Mucosa of rectum (tissue), 2 donors: ENCODE measurements around the gene MYO5A.
"Not testable (repeated sequence)": the region's sequence is repeated elsewhere in the genome, so short reads cannot be mapped to it uniquely, and the experiment has no call there.

ENCODE experiments used
- H3K27ac ChIP-seq, 2 donors: one replicate each; pipeline ENCODE4 v1.7.0; 2013; ENCODE audit warnings: inconsistent platforms in 2 of 2, low read depth in 2 of 2, low read length in 2 of 2
- H3K27me3 ChIP-seq, 2 donors: one replicate each; pipeline ENCODE4 v1.7.0; 2013; ENCODE audit warnings: low read length in 2 of 2; ENCODE audit not compliant: control insufficient read depth in 2 of 2, insufficient read depth in 2 of 2
- H3K36me3 ChIP-seq, 2 donors: one replicate each; pipeline ENCODE4 v1.7.0; 2013; ENCODE audit warnings: low read length in 2 of 2; ENCODE audit not compliant: control insufficient read depth in 2 of 2, insufficient read depth in 2 of 2
- H3K4me1 ChIP-seq, 2 donors: one replicate each; pipeline ENCODE4 v1.7.0; 2013; ENCODE audit warnings: low read length in 2 of 2, mild to moderate bottlenecking in 1 of 2; ENCODE audit not compliant: control insufficient read depth in 2 of 2, insufficient read depth in 2 of 2
- H3K4me3 ChIP-seq, 2 donors: one replicate each; pipeline ENCODE4 v1.7.0; 2013; ENCODE audit warnings: low read length in 2 of 2
- H3K9ac ChIP-seq, 2 donors: one replicate each; pipeline ENCODE4 v1.7.0; 2013; ENCODE audit warnings: low read length in 2 of 2, low read depth in 1 of 2, mild to moderate bottlenecking in 1 of 2
- H3K9me3 ChIP-seq, 2 donors: one replicate each; pipeline ENCODE4 v1.7.0; 2013; ENCODE audit warnings: low read length in 2 of 2; ENCODE audit not compliant: control insufficient read depth in 2 of 2
- donor health status: healthy.
- donor health status: Normal muscosa, but diverticular disease.

The MYO5A gene

GRCh38 chr15:52427804-52428203 is 100.9 kb downstream of the MYO5A start:
- Histone ChIP-seq H3K36me3 (peaks cover 0 to 3% of the 10 kb centered on the region in 2 donors), H3K27me3 (no peaks in the 10 kb centered on the region), H3K9ac (no peak overlapping the region), H3K4me3 (no peak overlapping the region), H3K9me3 (no peaks in the 10 kb centered on the region), H3K27ac (no peak overlapping the region), H3K4me1 (no peaks in the 10 kb centered on the region)

DNA sequence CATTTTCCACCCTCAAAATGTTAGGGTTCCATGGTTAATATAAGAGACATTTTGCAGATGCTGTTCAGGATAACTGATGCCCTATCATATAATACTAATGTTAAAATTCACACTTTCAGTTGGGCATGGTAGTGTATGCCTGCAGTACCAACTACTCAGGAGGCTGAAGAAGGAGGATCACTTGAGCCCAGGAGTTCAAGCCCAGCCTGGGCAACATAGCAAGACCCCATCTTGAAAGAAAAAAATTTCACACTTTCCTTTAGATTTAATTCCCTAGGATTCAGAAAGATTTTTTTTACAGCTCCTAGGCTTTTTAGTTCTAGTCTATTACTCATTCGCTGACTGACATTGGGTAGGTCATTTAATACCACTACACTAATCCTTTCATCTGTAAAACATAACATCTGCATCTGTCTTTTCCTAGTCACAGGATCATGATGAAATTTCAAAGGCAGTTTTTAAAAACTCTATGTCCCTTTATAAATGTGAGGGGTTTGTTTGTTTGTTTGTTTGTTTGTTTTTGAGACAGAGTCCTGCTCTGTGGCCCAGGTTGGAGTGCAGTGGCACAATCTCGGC is 103.7 kb downstream of the MYO5A start:
- H3K36me3 ChIP-seq, result peaks cover 0 to 3% of the 10 kb centered on the region in 2 donors
- no peak overlapping the region for H3K9ac ChIP-seq
- no peaks in the 10 kb centered on the region for H3K27me3 ChIP-seq
- H3K4me3 ChIP-seq, result no peak overlapping the region
- no peaks in the 10 kb centered on the region for H3K4me1 ChIP-seq
- no peak overlapping the region for H3K27ac ChIP-seq
- H3K9me3 ChIP-seq, result no peaks in the 10 kb centered on the region

- H3K4me3 ChIP-seq, result no peak overlapping the region
- no peak overlapping the region for H3K9ac ChIP-seq
- H3K27me3 ChIP-seq, result no peaks in the 10 kb centered on the region
- H3K4me1 ChIP-seq, result no peaks in the 10 kb centered on the region
- no peaks in the 10 kb centered on the region for H3K9me3 ChIP-seq
- H3K36me3 ChIP-seq, result peaks cover 0 to 3% of the 10 kb centered on the region in 2 donors
- no peak overlapping the region for H3K27ac ChIP-seq
Measured at GRCh38 chr15:52423852-52424251, 104.8 kb downstream of the MYO5A start.

- no peak overlapping the region for H3K4me3 ChIP-seq
- no peaks in the 10 kb centered on the region for H3K9me3 ChIP-seq
- H3K36me3 ChIP-seq, result no peaks in the 10 kb centered on the region
- H3K9ac ChIP-seq, result no peak overlapping the region
- H3K27me3 ChIP-seq, result no peaks in the 10 kb centered on the region
- no peaks in the 10 kb centered on the region for H3K4me1 ChIP-seq
- H3K27ac ChIP-seq, result no peak overlapping the region
Measured at GRCh38 chr15:52422001-52422400, 106.7 kb downstream of the MYO5A start.

- no peaks in the 10 kb centered on the region for H3K9me3 ChIP-seq
- H3K36me3 ChIP-seq, result no peaks in the 10 kb centered on the region
- no peaks in the 10 kb centered on the region for H3K4me1 ChIP-seq
- H3K27me3 ChIP-seq, result no peaks in the 10 kb centered on the region
- no peak overlapping the region for H3K27ac ChIP-seq
- no peak overlapping the region for H3K9ac ChIP-seq
- no peak overlapping the region for H3K4me3 ChIP-seq
Measured at GRCh38 chr15:52421029-52421428, 107.7 kb downstream of the MYO5A start.

- H3K4me3 ChIP-seq, result no peak overlapping the region
- H3K4me1 ChIP-seq, result no peaks in the 10 kb centered on the region
- H3K9ac ChIP-seq, result no peak overlapping the region
- H3K27me3 ChIP-seq, result no peaks in the 10 kb centered on the region
- no peaks in the 10 kb centered on the region for H3K36me3 ChIP-seq
- no peaks in the 10 kb centered on the region for H3K9me3 ChIP-seq
- H3K27ac ChIP-seq, result no peak overlapping the region
Measured at GRCh38 chr15:52419494-52419893, 109.2 kb downstream of the MYO5A start.

DNA sequence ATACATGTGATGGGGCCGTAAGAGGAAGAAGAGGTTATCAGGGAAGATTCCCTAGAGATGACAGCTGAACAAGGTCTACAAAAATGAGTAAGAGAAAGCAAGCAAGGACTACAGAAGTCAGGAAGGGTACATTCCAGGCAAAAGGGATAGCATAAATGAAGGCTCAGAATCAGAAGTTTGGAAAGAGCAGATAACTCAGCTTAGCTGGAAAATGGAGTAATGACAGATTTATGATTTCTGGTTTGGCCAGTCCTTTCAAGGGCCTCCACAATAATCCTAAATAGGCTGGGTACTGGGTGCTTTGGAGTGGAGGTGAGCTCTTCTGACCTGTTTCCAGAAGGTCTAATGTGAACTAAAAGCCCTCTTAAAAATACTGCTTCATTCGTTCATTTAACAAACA is 110.7 kb downstream of the MYO5A start:
- Histone ChIP-seq H3K36me3 (no peaks in the 10 kb centered on the region), H3K9ac (no peak overlapping the region), H3K9me3 (no peaks in the 10 kb centered on the region), H3K4me3 (no peak overlapping the region), H3K27me3 (no peaks in the 10 kb centered on the region), H3K4me1 (no peaks in the 10 kb centered on the region), H3K27ac (no peak overlapping the region)

DNA sequence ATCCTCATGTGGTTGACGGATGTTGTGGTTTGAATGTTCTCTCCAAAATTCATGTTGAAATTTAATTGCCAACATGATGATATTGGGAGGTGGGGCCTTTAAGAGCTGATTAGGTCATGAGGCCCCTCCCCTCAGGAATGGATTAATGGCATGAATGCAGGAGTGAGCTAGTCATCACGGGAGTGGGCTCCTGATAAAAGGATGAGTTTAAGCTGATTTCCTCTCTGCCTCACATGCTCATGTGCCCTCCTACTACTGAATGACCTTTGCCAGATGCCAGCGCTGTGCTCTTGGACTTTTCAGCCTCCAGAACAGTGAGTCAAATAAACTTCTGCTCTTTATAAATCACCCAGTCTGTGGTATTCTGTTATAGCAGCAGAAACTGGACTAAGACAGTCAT is 111.2 kb downstream of the MYO5A start:
- Histone ChIP-seq H3K4me1 (no peaks in the 10 kb centered on the region), H3K27me3 (no peaks in the 10 kb centered on the region), H3K27ac (no peak overlapping the region), H3K36me3 (no peaks in the 10 kb centered on the region), H3K9ac (no peak overlapping the region), H3K9me3 (no peaks in the 10 kb centered on the region), H3K4me3 (no peak overlapping the region)

DNA sequence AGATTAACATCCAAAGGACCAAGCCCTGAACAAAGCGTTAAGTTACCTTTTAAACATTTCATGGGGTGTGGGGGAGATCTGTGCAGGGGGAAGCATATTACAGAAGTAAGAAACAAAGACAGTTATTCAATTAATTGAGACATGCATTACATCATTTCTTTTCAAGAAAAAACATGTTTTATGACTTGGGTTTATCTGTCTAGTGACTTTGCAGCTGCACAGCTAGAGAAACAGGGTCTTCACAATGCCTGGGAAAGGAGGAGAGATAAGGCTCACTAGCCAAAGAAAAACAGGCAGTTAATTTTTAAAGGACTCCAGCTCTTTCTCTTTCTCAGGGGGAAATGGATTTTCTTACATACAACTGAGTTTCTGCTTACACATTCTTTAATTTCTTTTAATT is 112.1 kb downstream of the MYO5A start:
- not testable (repeated sequence) for H3K9me3 ChIP-seq, H3K9ac ChIP-seq, H3K27ac ChIP-seq, H3K27me3 ChIP-seq, H3K4me1 ChIP-seq, H3K4me3 ChIP-seq, H3K36me3 ChIP-seq

DNA sequence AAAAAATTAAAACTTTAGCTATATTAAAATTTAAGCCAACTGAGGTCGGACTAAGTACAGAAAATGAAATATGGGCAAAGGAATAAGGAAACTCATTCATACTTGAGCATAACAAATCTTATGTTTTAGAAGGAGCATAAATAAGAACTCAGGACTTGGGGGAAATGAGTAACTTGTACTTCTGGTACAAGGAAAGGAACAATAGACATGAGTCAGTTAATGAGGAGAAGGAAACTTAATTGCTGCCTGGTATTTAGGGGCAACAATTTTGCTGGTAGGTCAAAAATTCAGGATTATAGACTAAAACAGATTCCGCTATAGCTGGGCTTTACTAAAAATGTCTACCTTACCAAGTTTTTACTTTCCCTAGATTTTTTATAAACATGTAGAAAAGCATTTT is 113.1 kb downstream of the MYO5A start:
- H3K4me3 ChIP-seq, result no peak overlapping the region
- no peak overlapping the region for H3K9ac ChIP-seq
- no peak overlapping the region for H3K27ac ChIP-seq
- H3K36me3 ChIP-seq, result no peaks in the 10 kb centered on the region
- no peaks in the 10 kb centered on the region for H3K4me1 ChIP-seq
- H3K9me3 ChIP-seq, result no peaks in the 10 kb centered on the region
- H3K27me3 ChIP-seq, result no peaks in the 10 kb centered on the region

DNA sequence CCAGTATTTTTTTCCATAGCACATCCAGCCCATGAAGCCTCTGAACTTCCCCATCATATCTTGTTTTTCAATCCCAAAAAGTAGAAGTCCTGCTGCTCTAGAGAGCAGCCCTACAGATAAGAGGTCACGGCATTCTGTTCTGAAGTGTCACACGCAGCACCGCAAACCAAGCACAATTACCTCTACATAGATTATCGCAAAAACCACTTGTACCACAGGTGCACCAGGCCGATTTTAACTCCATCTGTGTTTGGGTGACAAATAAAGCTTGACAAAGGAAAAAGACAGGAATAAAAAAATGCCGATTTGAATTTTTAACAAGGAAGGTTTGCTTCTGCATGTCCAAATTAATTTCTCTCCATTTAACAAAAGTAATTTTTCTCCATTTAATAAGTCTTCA is 113.7 kb downstream of the MYO5A start:
- H3K4me1 ChIP-seq, result no peaks in the 10 kb centered on the region
- no peaks in the 10 kb centered on the region for H3K36me3 ChIP-seq
- H3K9ac ChIP-seq, result no peak overlapping the region
- no peak overlapping the region for H3K27ac ChIP-seq
- H3K9me3 ChIP-seq, result no peaks in the 10 kb centered on the region
- H3K27me3 ChIP-seq, result no peaks in the 10 kb centered on the region
- H3K4me3 ChIP-seq, result no peak overlapping the region
